Activated T-helper 9 cell treated with anti-CD3 and anti-CD28 coated beads, Interleukin-2, amount 50 U/mL, for 16 hours (primary cell): Measurements from ENCODE around the gene FTSJ3.
"Not testable (repeated sequence)": the region's sequence is repeated elsewhere in the genome, so short reads cannot be mapped to it uniquely, and the experiment has no call there.

Source experiments
- DNase-seq: peaks from one replicate; pipeline ENCODE4 v3.0.0-alpha.2; 2020; ENCODE audit warnings: low read depth

The FTSJ3 gene

DNA sequence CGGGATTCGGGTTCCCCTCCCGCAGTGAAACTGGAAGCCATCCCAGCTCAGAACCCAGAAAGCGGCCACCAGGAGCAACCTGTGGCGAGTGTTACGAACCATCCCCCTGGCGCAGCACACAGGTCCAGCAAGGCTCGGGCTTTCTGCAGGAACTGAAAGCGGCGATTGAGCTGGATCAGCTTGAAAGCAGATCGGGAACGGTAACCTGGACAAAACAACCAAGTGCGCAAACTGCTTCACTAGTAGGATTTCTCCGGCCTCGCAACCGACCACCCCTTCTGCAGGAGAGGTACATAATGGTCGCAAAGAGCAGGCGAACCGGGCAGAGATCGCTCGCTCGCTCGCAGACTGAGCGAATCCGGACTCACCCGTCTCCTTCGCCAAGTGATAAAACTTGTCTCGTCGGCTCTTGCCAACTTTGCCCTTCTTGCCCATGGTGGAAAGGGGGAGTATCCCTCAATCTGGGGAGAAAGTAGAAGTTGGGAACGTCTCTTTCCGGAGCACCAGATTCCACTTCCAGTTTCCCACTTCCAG, 928 bp downstream of the FTSJ3 start:
- no peak for DNase-seq

DNA sequence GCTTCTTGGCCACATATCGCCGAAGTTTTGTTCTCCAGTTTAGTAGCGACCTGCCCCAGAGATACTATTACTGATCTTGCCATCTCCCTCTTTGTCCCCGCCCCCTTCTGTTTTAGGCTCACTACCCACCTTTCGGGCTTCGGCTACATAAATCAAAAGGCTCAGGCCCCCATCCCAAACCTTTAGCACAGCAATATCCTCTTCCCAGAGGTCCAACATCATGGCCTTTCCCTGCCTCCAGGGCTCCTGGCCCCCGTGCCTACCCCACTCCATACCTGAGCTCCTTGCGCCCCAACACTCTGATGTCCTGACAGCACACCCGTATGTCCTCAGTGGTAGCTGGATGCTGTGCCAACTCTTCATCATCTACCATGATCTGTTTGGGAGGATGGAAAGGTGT, 3.1 kb downstream of the FTSJ3 start:
- no peak for DNase-seq

DNA sequence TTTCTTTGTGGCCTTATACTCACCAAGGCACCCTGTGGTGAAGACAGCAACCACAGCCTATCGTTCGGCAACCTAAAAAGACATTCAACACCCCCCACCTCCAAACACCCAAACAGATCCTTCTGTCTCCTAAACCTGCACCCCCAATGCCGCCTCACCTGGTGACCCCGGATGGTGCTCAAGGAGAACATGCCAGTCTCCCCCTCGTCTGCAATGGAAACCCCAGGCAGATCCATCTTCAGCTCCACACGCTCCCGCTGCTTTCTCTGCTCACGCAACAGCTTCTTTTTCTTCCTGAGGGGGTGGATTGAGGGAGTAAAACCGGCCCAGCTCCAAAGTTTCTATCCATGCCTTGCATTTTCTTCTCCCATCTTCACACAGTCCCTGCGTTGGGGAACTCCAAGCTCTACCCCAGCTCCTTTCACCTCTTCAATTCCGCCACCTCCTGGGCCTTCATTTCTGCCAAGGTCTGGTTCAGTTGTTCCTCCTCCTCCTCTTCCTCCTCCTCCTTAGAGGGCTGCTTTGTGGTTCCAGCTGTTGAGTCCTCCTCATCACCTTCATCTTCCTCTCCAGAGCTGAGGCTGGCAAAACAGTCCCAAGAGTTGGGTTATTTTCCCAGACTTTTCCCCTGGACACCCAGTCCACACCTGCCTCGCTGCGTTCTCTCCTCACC, 3.7 kb downstream of the FTSJ3 start:
- no peak for DNase-seq

DNA sequence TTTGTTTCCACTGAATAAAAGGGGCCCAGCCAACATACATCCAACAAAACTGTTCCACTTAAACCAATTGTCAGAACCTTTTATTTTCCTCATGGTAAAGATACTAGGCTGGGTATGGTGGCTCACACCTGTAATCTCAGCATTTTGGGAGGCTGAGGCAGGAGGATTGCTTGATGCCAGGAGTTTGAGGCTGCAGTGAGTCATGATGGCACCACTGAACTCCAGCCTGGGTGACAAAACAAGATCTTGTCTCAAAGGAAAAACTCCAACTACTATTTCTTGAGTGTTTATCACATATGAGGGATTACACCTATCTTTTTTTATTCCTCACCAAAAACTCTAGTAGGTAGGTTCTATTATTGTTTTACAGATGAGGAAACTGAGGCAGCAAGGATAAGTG, 4.9 kb downstream of the FTSJ3 start:
- no peak for DNase-seq

DNA sequence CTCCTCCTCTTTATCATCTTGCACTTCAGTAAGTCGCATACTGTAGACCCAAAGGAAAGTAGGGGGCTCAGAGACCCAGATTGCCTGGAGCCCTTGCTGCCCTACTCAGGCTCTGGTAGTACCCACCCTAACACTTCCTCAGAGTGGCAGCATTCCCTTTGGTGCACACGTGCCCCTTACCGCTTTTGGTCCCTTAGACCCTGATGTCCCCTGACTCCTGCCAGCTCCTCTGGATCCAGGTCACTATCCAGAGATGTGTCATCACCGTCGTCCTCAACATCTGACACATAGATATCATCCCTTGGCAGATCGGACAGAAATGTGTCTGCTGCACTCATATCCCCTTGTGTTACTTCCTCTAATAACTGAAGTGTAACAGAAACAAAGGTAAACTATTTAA, 5.7 kb downstream of the FTSJ3 start:
- DNase-seq: no peak

DNA sequence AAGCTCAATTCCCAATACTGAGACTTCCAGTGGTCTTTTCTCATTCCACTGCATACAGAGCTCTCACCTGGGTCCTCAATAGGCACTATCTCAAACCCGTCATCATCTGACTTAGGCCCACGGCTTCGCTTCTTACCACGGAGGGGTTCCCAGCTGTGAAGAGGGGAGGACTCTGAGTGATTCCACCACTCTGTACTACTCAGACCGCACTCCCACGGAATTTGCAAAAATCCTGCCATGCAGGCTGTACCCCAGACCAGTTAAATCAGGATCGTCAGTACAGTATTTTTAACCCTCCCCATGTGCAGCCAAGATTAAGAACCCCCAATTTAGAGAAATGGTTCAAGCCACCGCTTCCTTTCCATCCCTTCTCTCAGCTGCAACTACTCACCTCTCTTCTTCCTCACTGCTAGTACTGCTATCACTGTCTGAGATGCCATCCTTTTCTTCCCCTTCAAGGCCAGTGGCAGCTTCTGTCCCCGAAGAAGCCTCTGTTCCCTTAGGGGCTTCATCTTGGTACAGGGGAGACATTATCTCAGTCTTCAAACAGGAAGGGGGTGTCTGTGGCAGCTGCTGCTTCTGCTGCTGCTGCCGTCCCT, 6.4 kb downstream of the FTSJ3 start:
- no peak for DNase-seq

DNA sequence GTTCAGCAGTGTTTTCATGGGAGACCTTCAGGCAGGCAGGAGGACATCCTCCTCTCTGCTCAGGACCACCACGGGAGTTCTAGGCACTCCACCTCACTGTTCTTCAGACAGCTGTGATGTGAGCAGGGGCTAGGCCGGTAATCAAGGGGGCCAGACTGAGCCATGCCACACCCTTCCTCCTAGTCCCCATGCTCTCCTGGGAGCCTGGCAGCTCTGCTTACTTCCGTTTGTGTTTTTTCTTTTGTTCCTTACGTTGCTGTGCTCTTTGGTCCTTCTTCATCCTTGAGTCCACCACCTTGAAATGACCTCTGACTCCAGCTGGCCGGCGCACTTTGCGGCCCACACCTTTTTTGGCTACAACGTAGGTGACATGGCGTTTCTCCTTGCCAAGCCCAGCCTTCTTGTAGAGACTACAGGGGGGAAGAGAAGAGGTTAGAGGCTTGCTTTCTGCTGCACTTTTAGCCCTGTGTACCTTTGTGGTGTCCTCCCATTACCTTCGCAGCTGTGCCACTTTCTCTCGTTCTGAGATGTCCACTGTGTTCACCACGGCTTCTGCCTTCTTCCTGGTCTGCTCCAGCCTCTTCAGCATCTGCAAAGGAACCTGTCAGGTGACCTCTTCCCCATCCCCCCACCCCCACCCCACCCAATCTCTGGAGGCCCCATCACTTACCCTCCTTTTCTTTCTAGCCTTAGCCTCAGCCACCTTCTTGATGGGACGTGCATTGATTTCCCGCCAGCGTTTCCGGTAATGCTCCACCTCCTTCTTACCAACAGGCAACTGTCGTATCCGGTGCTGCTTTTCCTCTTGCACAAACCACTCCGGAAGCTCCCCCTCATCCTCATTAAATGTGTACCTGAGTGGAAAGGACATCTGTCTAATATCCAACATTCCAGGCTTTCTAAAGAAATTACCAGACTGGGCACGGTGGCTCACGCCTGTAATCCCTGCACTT, 7.6 kb downstream of the FTSJ3 start:
- no peak for DNase-seq

DNA sequence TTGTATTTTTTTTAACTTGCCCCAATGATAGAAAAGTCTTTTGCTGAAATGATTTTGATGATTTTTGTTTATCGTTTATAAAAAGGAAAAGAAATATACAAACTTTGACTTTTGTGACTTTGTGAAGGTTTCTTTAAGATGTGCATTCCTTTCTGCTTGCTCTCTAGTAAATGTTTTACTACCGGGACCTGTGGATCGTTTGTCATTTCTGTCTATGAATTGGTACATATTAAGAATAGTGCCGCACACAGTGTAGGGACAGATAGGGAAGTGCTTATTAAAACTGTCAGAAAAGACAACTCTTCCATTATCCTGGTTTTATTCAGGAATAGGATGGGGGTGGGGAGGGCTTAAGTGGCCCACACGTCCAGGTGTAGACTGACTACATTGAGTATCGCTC, 8.3 kb downstream of the FTSJ3 start:
- DNase-seq: no peak

DNA sequence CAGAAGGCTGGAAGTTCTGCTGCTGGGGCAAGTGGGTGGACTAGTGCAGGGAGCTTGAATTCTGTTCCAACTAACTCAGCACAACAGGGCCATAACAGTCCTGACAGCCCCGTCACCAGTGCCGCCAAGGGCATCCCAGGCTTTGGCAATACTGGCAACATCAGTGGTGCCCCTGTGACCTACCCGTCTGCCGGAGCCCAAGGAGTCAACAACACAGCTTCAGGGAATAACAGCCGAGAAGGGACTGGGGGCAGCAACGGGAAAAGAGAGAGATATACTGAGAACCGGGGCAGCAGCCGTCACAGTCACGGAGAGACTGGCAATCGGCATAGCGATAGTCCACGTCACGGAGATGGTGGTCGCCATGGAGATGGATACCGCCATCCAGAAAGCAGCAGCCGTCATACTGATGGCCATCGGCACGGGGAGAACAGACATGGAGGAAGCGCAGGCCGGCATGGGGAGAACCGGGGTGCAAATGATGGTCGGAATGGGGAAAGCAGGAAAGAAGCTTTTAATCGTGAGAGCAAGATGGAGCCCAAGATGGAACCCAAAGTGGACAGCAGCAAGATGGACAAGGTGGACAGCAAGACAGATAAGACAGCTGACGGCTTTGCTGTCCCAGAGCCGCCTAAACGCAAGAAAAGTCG, 9.6 kb downstream of the FTSJ3 start:
- no peak for DNase-seq

DNA sequence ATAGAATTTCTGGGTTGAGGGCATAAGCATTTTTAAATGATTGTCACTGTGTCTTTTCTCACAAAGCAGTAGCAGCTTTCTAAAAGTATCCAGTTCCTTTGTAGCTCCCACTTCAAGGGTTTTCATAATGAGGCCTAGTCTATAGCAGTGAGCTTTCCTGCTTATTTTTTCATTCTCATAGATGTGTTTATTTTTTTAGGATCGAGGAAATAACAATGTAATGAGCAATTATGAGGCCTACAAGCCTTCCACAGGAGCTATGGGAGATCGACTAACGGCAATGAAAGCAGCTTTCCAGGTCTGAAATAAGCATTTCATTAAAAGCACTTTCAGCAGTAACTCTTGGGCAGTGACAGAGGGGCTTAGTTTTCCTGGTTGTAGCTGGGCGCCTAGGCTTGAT, 10.8 kb downstream of the FTSJ3 start:
- no peak for DNase-seq

DNA sequence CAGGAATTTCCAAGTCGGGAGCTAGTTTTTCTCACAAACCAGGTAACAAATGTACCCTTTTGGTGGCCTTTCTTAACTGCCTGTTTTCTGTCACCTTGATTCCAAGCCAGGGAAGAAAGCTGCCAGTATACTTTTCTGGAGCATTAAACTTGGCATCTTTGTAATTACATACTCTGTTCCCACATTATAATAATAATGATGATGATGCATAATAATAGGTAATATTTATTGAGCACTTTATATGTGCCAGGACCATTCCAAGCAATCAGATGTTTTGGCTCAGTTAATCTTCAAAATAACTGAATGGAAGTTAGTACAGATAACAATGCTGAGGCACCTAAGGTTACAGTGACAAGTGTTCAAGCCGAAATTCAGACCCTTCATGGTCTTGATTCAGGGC, 11.3 kb downstream of the FTSJ3 start:
- no peak for DNase-seq

DNA sequence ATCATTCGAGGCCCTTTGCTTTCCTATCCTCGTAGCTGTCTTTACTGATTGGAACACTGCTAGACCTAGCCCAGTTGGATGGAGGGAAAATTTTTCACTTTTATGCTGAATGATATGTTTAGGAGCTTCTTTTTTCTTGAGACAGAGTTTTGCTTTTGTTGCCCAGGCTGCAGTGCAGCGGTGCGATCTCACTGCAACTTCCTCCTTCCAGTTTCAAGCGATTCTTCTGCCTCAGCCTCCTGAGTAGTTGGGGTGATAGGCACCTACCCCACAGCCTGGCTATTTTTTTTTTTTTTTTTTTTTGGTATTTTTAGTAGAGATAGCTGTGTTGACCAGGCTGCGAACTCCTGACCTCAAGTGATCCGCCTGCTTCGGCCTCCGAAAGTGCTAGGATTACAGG, 17.5 kb downstream of the FTSJ3 start:
- no peak for DNase-seq

DNA sequence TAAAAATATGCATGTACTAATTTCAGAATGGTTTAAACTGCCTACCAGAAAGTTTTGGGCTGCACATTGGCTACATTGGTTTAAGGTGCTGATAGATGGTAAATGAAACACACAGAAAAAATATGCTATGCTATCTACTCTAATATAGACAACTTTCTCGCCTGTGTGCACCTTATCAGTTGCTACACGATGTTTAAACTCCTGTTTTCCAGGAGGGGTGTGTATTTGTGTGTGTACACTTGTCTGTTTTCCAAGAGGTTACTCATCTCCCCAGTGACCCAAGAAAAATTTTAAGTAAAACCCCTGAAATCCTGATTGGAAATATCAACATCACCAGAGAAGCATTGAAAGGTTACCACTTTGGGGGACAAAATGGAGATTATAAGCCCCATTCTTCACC, 21.9 kb downstream of the FTSJ3 start:
- DNase-seq: no peak

DNA sequence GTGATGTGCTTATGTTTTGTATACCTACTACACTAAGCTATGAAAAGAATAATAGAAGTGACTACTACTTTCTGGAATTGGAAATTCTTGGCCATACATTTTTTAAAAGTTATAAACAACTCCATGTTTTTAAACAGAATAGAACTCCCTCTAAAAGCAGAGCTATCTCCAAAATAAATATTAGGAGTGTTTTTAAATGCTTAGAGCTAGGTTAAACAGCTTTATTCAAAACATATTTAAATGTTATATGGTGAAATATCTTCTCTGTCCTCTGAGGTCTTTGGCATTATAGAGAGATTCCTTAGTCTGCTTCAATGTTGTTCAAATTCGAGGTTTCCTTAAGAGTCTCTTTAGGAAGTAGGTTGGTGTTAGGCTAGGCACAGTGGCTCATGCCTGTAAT, 23.1 kb downstream of the FTSJ3 start:
- DNase-seq: no peak

DNA sequence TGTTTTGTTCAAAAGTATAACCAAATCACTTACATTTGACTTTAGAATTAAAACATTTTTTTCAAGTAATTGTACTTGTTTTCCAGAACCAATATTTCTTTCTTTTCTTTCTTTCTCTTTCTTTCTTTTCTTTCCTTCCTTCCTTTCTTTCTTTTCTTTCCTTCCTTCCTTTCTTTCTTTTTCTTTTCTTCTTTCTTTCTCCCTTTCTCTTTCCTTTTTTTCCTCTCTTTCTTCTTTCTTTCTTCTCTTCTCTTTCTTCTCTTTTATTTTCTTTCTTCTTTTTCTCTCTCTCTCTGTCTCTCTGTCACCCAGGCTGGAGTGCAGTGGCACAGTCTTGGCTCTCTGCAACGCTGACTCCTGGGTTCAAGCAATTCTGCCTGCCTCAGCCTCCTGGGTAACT, 26.7 kb downstream of the FTSJ3 start:
- DNase-seq: no peak

DNA sequence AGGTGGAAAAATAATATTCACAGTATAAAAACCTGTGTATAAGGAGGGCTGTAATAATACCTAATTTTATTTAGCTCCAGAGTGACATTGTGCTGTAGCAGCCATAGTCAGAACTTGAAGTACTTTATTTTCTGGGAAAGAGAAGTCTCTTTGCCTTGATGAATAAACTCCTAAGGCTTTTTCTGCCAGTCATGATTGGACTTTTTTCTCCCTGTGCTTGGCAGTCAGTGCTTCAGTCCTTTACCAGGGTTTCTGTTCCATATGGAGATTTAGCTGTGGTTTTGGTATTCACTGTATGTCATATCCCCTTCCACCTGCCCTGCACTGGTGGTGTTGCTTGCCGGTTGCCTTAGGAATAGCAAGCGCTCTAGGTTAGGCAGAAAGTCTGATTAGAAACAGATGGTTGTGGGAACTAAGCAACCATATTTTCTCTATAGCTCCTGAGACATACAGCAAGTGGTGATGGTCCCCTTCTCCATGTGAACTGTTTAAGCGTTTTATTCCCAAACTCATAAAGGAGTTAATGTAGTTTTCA, 28.8 kb downstream of the FTSJ3 start:
- DNase-seq: no peak

DNA sequence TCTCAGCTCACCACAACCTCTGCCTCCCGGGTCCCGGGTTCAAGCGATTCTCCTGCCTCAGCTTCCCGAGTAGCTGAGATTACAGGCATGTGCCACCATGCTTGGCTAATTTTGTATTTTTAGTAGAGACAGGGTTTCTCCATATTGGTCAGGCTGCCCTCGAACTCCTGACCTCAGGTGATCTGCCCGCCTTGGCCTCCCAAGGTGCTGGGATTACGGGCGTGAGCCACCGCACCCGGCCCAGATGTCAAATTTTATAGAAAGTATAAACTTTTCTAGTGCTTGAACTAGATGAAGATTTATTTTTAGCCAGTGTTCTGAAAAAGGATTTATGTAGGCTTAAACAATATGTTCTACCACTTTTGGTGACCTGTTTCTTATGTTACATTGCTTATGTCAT, 31.1 kb downstream of the FTSJ3 start:
- not testable (repeated sequence) for DNase-seq

DNA sequence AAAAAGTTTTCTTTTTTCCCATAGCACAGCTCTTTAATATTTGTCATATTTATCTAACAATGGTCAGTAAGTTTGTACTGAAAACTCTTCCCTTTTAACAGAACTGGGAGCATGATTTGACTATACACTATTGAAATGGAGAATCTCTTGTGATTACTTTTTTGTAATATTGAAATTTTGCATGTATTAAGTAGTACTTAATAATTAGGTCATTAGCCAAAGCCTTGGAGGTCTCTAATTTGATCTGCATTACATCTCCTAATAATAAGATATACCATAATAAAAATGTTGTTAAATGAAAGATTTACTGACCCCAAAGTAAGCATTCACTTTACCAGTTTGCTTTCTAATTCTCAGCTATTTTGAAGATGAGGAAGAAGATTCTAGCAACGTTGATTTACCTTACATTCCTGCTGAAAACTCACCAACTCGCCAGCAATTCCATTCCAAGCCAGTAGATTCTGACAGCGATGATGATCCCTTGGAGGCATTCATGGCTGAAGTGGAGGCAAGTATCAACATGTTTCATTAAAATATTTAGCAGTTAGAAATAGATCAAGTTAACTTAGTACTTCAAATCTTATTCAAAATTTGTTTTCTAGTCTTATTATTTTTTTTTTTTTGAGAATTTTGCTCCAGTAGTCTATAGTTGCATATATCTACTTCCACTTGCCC, 35.3 kb downstream of the FTSJ3 start:
- no peak for DNase-seq

DNA sequence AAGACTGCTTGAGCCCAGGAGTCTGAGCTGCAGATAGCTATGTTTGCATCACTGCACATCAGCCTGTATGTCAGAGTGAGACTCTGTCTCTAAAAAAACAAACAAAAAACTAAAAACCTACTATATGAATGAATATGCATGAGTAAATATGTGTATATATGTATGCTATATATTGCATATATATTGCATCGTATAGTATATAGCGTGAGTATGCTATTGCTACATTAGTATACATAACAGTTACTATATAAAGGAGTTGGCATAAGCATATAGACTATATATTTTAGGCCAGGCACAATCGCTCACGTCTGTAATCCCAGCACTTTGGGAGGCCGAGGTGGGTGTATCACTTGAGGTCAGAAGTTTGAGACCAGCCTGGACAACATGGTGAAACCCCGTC, 37.4 kb downstream of the FTSJ3 start:
- DNase-seq: no peak

DNA sequence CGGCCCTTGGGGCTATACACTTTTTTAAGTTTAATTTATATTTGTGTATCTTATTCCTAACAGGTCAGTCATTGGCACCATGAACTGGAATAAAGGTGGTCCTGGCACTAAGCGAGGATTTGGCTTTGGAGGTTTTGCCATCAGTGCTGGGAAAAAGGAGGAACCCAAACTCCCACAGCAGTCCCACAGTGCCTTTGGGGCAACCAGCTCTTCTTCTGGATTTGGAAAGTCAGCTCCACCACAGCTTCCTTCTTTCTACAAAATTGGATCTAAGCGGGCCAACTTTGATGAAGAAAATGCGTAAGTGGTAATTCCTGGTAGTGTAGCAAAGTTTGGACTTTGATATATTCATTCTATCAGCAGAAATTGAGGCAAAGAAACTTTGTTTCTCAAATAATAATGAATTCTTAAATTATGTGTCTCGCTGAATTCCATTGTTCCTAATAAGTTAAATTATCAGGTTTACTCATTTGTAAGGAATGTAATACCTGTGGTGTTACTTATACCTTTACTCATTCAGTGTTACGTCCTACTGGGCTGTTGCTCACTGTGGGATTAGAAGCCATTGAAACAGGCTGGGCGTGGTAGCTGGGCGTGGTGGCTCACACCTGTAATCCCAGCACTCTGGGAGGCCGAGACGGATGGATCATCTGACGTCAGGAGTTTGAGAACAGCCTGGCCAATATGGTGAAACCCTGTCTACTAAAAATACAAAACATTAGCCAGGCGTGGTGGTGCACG, 40.3 kb downstream of the FTSJ3 start:
- DNase-seq: no peak

DNA sequence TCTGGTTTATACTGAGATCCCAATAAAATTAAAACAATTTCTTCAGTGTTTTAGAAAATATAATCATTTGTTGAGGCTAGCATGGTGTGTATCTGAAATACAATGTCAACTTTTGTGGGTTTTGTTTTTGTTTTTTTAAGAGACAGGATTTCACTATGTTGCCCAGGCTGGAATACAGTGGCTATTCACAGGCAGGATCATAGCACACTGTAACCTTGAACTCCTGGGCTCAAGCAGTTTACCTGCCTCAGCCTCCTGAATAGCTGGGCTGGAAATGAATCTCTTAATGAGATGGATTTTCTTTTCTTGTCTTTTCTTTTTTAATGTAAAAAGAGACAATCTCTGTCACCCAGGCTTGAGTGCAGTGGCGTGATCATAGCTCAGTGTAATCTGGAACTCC, 41.3 kb downstream of the FTSJ3 start:
- DNase-seq: no peak
